ENCODE data around the gene WDR93.

- TF ChIP-seq POLR2AphosphoS5 (IDR thresholded peaks at IDR 0.05; ENCODE audit: low read depth, low read length) (no peak), POLR2A (IDR thresholded peaks at IDR 0.05; ENCODE audit: low read depth, low read length) (no peak)
Measured at GRCh38 chr15:89732451-89733172, 42.0 kb downstream of the WDR93 start.
